H1 (cell line): Measurements from ENCODE around the gene SCN8A. TPM values are rescaled to one million over a fixed set of nuclear protein-coding genes. Genes with fewer than 3 reads are reported as not detected.

ENCODE experiments used
- polyA plus RNA-seq, 7 experiments: library from polyadenylated mRNA; depleted of rRNA in 3 of 7; stranded (reverse) in 5 of 7; unstranded in 2 of 7; fragments of >200 nt in 5 of 7; fragments of 200-250 nt in 2 of 7; gene quantifications; 1 replicate in 5 of 7; 2 replicates in 1 of 7; 4 replicates in 1 of 7; pipeline versions ENCODE4 v1.2.1 to v1.2.3, GENCODE V29; 2011 to 2013; ENCODE audit warnings: missing spikeins in 2 of 7, mixed read lengths in 2 of 7
- total RNA-seq: library from RNA; stranded (reverse); fragmentation: NEBNext Ultra II Directional; extraction: Animal tissue kit (Norgen Biotek cat#: 25700); gene quantifications from 2 replicates; pipeline ENCODE4 v1.2.1, GENCODE V29; 2021
- TF ChIP-seq, protein P1 (sequence below): IDR thresholded peaks from 2 replicates; pipeline ENCODE4 v1.6.1; 2011; ENCODE audit warnings: low read length, improper control_type of control experiment

SCN8A gene
- total and polyA plus RNA-seq, 2 of the 8 experiments (the other 6 are each of a cell fraction or from before 2014, with no cell fraction given), result 6.3 to 10.7 TPM

- TF ChIP-seq, protein P1, sequence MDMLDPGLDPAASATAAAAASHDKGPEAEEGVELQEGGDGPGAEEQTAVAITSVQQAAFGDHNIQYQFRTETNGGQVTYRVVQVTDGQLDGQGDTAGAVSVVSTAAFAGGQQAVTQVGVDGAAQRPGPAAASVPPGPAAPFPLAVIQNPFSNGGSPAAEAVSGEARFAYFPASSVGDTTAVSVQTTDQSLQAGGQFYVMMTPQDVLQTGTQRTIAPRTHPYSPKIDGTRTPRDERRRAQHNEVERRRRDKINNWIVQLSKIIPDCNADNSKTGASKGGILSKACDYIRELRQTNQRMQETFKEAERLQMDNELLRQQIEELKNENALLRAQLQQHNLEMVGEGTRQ, result no peak
Observed at GRCh38 chr12:51847643-51848325, 256.8 kb downstream of the SCN8A start (continued).
